Hematopoietic multipotent progenitor cell treated with erythropoietin and hydrocortisone succinate and interleukin-3 and kit ligand, for 6 days (in vitro differentiated cells): ENCODE results near the gene TTC9.

ENCODE experiments used
- DNase-seq: peaks from one replicate; pipeline ENCODE4 v3.0.0-alpha.2; 2015

TTC9 gene

GRCh38 chr14:70646705-70647104 is 5.0 kb downstream of the TTC9 start:
- DNase-seq: no peak

- no peak for DNase-seq
Observed at GRCh38 chr14:70648346-70648745, 6.6 kb downstream of the TTC9 start.

GRCh38 chr14:70649803-70650202 is 8.1 kb downstream of the TTC9 start:
- no peak for DNase-seq

GRCh38 chr14:70651522-70651921 is 9.8 kb downstream of the TTC9 start:
- no peak for DNase-seq

GRCh38 chr14:70652871-70653270 is 11.2 kb downstream of the TTC9 start:
- DNase-seq: no peak

- DNase-seq: no peak
Observed at GRCh38 chr14:70653662-70654061, 11.9 kb downstream of the TTC9 start.

GRCh38 chr14:70654632-70655031 is 12.9 kb downstream of the TTC9 start:
- DNase-seq: no peak

GRCh38 chr14:70655110-70655826 is 13.6 kb downstream of the TTC9 start:
- peak; percentile 63 for DNase-seq

- DNase-seq: peak; percentile 58
Observed at GRCh38 chr14:70658899-70659298, 17.2 kb downstream of the TTC9 start.

GRCh38 chr14:70660967-70661893 is 19.5 kb downstream of the TTC9 start:
- DNase-seq: peak; percentile 36

GRCh38 chr14:70662080-70662479 is 20.4 kb downstream of the TTC9 start:
- no peak for DNase-seq

GRCh38 chr14:70662816-70663215 is 21.1 kb downstream of the TTC9 start:
- no peak for DNase-seq

GRCh38 chr14:70663707-70664179 is 22.0 kb downstream of the TTC9 start:
- DNase-seq: no peak

- DNase-seq: no peak
Observed at GRCh38 chr14:70664698-70665447, 23.2 kb downstream of the TTC9 start.

GRCh38 chr14:70665448-70666360 is 24.0 kb downstream of the TTC9 start:
- no peak for DNase-seq

- no peak for DNase-seq
Observed at GRCh38 chr14:70666361-70666686, 24.6 kb downstream of the TTC9 start.

- no peak for DNase-seq
Observed at GRCh38 chr14:70670992-70671651, 29.4 kb downstream of the TTC9 start.

GRCh38 chr14:70671652-70672644 is 30.2 kb downstream of the TTC9 start:
- no peak for DNase-seq

- no peak for DNase-seq
Observed at GRCh38 chr14:70677341-70677740, 35.6 kb downstream of the TTC9 start.

- no peak for DNase-seq
Observed at GRCh38 chr14:70680748-70681147, 39.0 kb downstream of the TTC9 start.
